OCI-LY7 (cell line): ENCODE data around the gene CAMK2N2. TPM values are rescaled to one million over a fixed set of nuclear protein-coding genes. Genes with fewer than 3 reads are reported as not detected.

Experiments
- BruUV-seq: library from RNA; stranded (reverse); fragments of 400-500 nt; replicated peaks from 2 replicates; lab custom pipeline; 2021; lab: Mats Ljungman, UMichigan
- CTCF ChIA-PET: fragments of 300-600 bp; sonication (Branson Sonifier 250); formaldehyde crosslinking; loops from one replicate; lab custom pipeline; 2022; ENCODE audit warnings: antibody characterized with exemption; ENCODE audit not compliant: unreplicated experiment; lab: Charles Lee
- POLR2A ChIA-PET: fragments of 300-600 bp; sonication (Branson Sonifier 250); formaldehyde crosslinking; loops from one replicate; lab custom pipeline; 2022; ENCODE audit warnings: antibody characterized with exemption; lab: Charles Lee
- DNase-seq: peaks from one replicate; pipeline ENCODE4 v3.0.0-alpha.2; 2015; ENCODE audit warnings: low spot score
- H2AFZ ChIP-seq: fragments of 200-600 bp; sonication (generic), shearing (Covaris generic); 2 replicates; pipeline ENCODE4 v1.6.1; 2014; ENCODE audit warnings: mild to moderate bottlenecking, antibody characterized with exemption, low read length, moderate library complexity
- H3K27ac ChIP-seq: fragments of 200-600 bp; sonication (generic); 2 replicates; pipeline ENCODE4 v1.5.1; 2014; ENCODE audit warnings: mixed run types, low read depth, mild to moderate bottlenecking, moderate library complexity, low read length, inconsistent platforms; ENCODE audit not compliant: poor library complexity, severe bottlenecking
- H3K36me3 ChIP-seq: fragments of 200-600 bp; sonication (generic); 2 replicates; pipeline ENCODE4 v1.6.1; 2014; ENCODE audit warnings: mild to moderate bottlenecking, antibody characterized with exemption, low read length, moderate library complexity, mixed read lengths; ENCODE audit not compliant: insufficient read depth
- H3K4me1 ChIP-seq: fragments of 200-600 bp; sonication (generic); 2 replicates; pipeline ENCODE4 v1.5.1; 2014; ENCODE audit warnings: mild to moderate bottlenecking, low read length; ENCODE audit not compliant: insufficient read depth, poor library complexity, severe bottlenecking
- H3K4me2 ChIP-seq: fragments of 200-600 bp; sonication (generic); 2 replicates; pipeline ENCODE4 v1.6.1; 2014; ENCODE audit warnings: mild to moderate bottlenecking, low read length
- H3K4me3 ChIP-seq: fragments of 200-600 bp; sonication (generic); 2 replicates; pipeline ENCODE4 v1.5.1; 2014; ENCODE audit warnings: mild to moderate bottlenecking, low read depth, low read length; ENCODE audit not compliant: poor library complexity, severe bottlenecking
- H3K79me2 ChIP-seq: fragments of 200-600 bp; sonication (generic); 2 replicates; pipeline ENCODE4 v1.6.1; 2016; ENCODE audit warnings: low read depth, mild to moderate bottlenecking, low read length, moderate library complexity, mixed read lengths; ENCODE audit not compliant: insufficient read depth
- H3K9me2 ChIP-seq: fragments of 200-600 bp; sonication (generic); 2 replicates; pipeline ENCODE4 v1.6.1; 2016; ENCODE audit warnings: mild to moderate bottlenecking, low read length, mixed read lengths; ENCODE audit not compliant: insufficient read depth
- H3K9me3 ChIP-seq: fragments of 200-600 bp; sonication (generic); 2 replicates; pipeline ENCODE4 v1.6.1; 2014; ENCODE audit warnings: mild to moderate bottlenecking, mixed run types, low read length, mixed read lengths
- H4K20me1 ChIP-seq: fragments of 200-600 bp; sonication (generic); 2 replicates; pipeline ENCODE4 v1.6.1; 2014; ENCODE audit warnings: mild to moderate bottlenecking, antibody characterized with exemption, low read length, moderate library complexity, mixed read lengths; ENCODE audit not compliant: insufficient read depth
- CTCF ChIP-seq: fragments of 200-600 bp; sonication (generic); conservative IDR thresholded peaks from 2 replicates; pipeline ENCODE4 v1.5.1; 2014; ENCODE audit warnings: mild to moderate bottlenecking, antibody characterized with exemption, low read length, moderate library complexity, mixed read lengths
- EZH2phosphoT487 ChIP-seq: fragments of 200-600 bp; sonication (generic); IDR thresholded peaks from 2 replicates; pipeline ENCODE4 v1.6.1; 2018; ENCODE audit warnings: low read depth, borderline replicate concordance, mild to moderate bottlenecking, mixed run types, antibody characterized with exemption, low read length, moderate library complexity, mixed read lengths
- intact Hi-C: fragments of 100-400 bp; cut with micrococcal nuclease; formaldehyde crosslinking; loops from one replicate; pipeline ENCODE4 v1.10.0; 2022; ENCODE audit not compliant: unreplicated experiment
- total RNA-seq, 2 experiments: library from RNA; depleted of rRNA in 1 of 2; stranded (reverse); fragments of >200 nt in 1 of 2; shearing (Covaris generic) in 1 of 2; gene quantifications; 2 replicates each; pipeline ENCODE4 v1.2.3, GENCODE V29; 2014 to 2022

The CAMK2N2 gene
- total RNA-seq, 2 experiments from 2014 or later = not detected

DNA sequence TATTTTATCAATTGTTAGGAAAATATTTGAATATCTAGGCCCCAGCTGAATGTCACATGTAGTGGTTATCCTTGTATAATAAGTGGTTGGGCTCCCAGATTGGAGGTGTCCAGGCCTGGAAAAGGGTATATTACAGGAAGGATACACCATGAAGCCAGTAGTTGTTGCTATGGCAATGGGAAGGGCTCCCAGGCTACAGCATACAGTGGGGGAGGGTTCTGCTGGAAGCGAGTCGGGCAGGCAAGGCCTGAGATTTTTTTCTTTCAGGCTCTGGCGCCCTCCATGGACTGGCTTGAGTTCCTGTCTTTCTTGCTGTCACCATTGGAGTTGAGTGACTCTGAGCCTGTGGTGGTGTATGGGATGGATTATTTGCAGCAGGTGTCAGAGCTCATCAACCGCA lies 23.3 kb upstream of the CAMK2N2 start:
- ChIA-PET CTCF (no interaction called here), POLR2A (no interaction called here)
- no peak overlapping the region for H2AFZ ChIP-seq
- no peak overlapping the region for H3K27ac ChIP-seq
- no peak overlapping the region for H3K4me3 ChIP-seq
- no peaks in the 10 kb centered on the region for H3K36me3 ChIP-seq
- TF ChIP-seq EZH2phosphoT487 (no peak), CTCF (peak; percentile 66)
- no TSS peak for BruUV-seq
- intact Hi-C loops = loop anchor here (5.0 kb wide), 1 partner anchor 32 kb away; no protein-coding TSS in a partner anchor
- H3K4me2 ChIP-seq = no peak overlapping the region
- DNase-seq = peak; percentile 47
- H3K4me1 ChIP-seq = no peaks in the 10 kb centered on the region
- no peaks in the 10 kb centered on the region for H3K9me3 ChIP-seq
- H3K9me2 ChIP-seq = no peaks in the 10 kb centered on the region
- no peaks in the 10 kb centered on the region for H3K79me2 ChIP-seq
- H4K20me1 ChIP-seq = no peaks in the 10 kb centered on the region

GRCh38 chr3:184283681-184284080 lies 22.3 kb upstream of the CAMK2N2 start:
- BruUV-seq = no TSS peak
- no peak for TF ChIP-seq CTCF
- TF ChIP-seq EZH2phosphoT487 = no peak
- Histone ChIP-seq H3K79me2 (no peaks in the 10 kb centered on the region), H4K20me1 (no peaks in the 10 kb centered on the region), H3K36me3 (no peaks in the 10 kb centered on the region), H3K9me2 (no peaks in the 10 kb centered on the region), H3K4me3 (no peak overlapping the region), H2AFZ (no peak overlapping the region), H3K4me2 (no peak overlapping the region), H3K4me1 (no peaks in the 10 kb centered on the region), H3K9me3 (no peaks in the 10 kb centered on the region), H3K27ac (no peak overlapping the region)
- POLR2A ChIA-PET = interaction anchor here (0.6 to 0.7 kb wide), 2 partner anchors 32 to 63 kb away, joined by 3 to 5 read pairs; no protein-coding TSS in a partner anchor
- CTCF ChIA-PET = no interaction called here
- intact Hi-C loops = no loop called here
- DNase-seq = no peak

GRCh38 chr3:184282941-184283340 lies 21.6 kb upstream of the CAMK2N2 start:
- DNase-seq = no peak
- no peak overlapping the region for H3K4me2 ChIP-seq
- ChIA-PET POLR2A (no interaction called here), CTCF (no interaction called here)
- no TSS peak for BruUV-seq
- no peaks in the 10 kb centered on the region for H3K4me1 ChIP-seq
- no peaks in the 10 kb centered on the region for H3K9me3 ChIP-seq
- no peak overlapping the region for H2AFZ ChIP-seq
- TF ChIP-seq EZH2phosphoT487 = no peak
- H3K79me2 ChIP-seq = no peaks in the 10 kb centered on the region
- intact Hi-C loops = no loop called here
- no peak overlapping the region for H3K27ac ChIP-seq
- H4K20me1 ChIP-seq = no peaks in the 10 kb centered on the region
- H3K4me3 ChIP-seq = no peak overlapping the region
- no peaks in the 10 kb centered on the region for H3K9me2 ChIP-seq
- H3K36me3 ChIP-seq = no peaks in the 10 kb centered on the region
